ENCODE results near the gene CARS2.

- TF ChIP-seq EP300 (IDR thresholded peaks at IDR 0.05) (no peak), POLR2A (IDR thresholded peaks at IDR 0.05) (no peak), CTCF (IDR thresholded peaks at IDR 0.05) (no peak), POLR2AphosphoS5 (IDR thresholded peaks at IDR 0.05) (no peak)
Observed at GRCh38 chr13:110662777-110663443, 43.0 kb downstream of the CARS2 start.

Data from stomach (tissue), 4 donors.